HCT116 (cell line): ENCODE measurements around the gene MNX1. TPM values are rescaled to one million over a fixed set of nuclear protein-coding genes. Genes with fewer than 3 reads are reported as not detected.

Experiments used
- ATAC-seq: fragments of 200-7000 bp; cut with Tn5 transposase; 2 replicates; pipeline ENCODE4 v1.9.1; 2020; ENCODE audit warnings: mild to moderate bottlenecking, moderate library complexity
- BruUV-seq: library from RNA; stranded (reverse); fragments of 400-500 nt; replicated peaks from 2 replicates; lab custom pipeline; 2021; lab: Mats Ljungman, UMichigan
- CTCF ChIA-PET: fragments of 300-600 bp; sonication (Branson Sonifier 250); formaldehyde crosslinking; loops from one replicate; lab custom pipeline; 2021; ENCODE audit warnings: antibody characterized with exemption; lab: Charles Lee
- POLR2A ChIA-PET: fragments of 300-600, 350-600 bp; sonication (Branson Sonifier 250); formaldehyde crosslinking; loops from one replicate; lab custom pipeline; 2021; ENCODE audit warnings: antibody characterized with exemption; lab: Charles Lee
- RAD21 ChIA-PET, 2 experiments: fragments of 300-600 bp; sonication (Branson Sonifier 250); formaldehyde crosslinking; loops; one replicate each; lab custom pipeline; 2023; ENCODE audit warnings: low total read pairs in 2 of 2; ENCODE audit not compliant: uncharacterized antibody in 2 of 2, unreplicated experiment in 2 of 2, low non-redundant PET in 1 of 2; lab: Charles Lee
- DNase-seq: peaks from one replicate; pipeline ENCODE4 v3.0.0-alpha.2; 2010; ENCODE audit warnings: low read depth, low spot score
- H2AFZ ChIP-seq: fragments of 200-600 bp; shearing (Covaris generic), sonication (generic); 2 replicates; pipeline ENCODE4 v1.6.1; 2017; ENCODE audit warnings: low read depth, mixed run types, mixed read lengths, antibody characterized with exemption, low read length; ENCODE audit not compliant: poor library complexity, severe bottlenecking
- H3K27ac ChIP-seq: 2 replicates; pipeline ENCODE4 v1.5.1; 2012; ENCODE audit warnings: low read depth, low read length
- H3K27me3 ChIP-seq: fragments of 200-600 bp; sonication (generic); 2 replicates; pipeline ENCODE4 v1.6.1; 2016; ENCODE audit warnings: mixed run types, low read length, mixed read lengths; ENCODE audit not compliant: insufficient read depth
- H3K36me3 ChIP-seq, 2 experiments: fragments of 200-500 bp in 1 of 2; fragments of 200-600 bp in 1 of 2; sonication (Bioruptor generic) in 1 of 2; sonication (generic) in 1 of 2; 2 replicates each; pipeline versions ENCODE4 v1.5.1 to v1.6.1; 2014 to 2016; ENCODE audit warnings: low read length in 2 of 2, inconsistent platforms in 1 of 2, mixed read lengths in 1 of 2, mixed run types in 1 of 2; ENCODE audit not compliant: insufficient read depth in 2 of 2, control insufficient read depth in 1 of 2
- H3K4me1 ChIP-seq, 2 experiments: fragments of 200-600 bp in 1 of 2; sonication (generic) in 1 of 2; 2 replicates each; pipeline versions ENCODE4 v1.5.1 to v1.6.1; 2012 to 2017; ENCODE audit warnings: low read length in 2 of 2, inconsistent platforms in 1 of 2, mild to moderate bottlenecking in 1 of 2, mixed read lengths in 1 of 2, mixed run types in 1 of 2, moderate library complexity in 1 of 2; ENCODE audit not compliant: insufficient read depth in 2 of 2, control insufficient read depth in 1 of 2
- H3K4me2 ChIP-seq: fragments of 200-600 bp; sonication (generic); 2 replicates; pipeline ENCODE4 v1.6.1; 2017; ENCODE audit warnings: mixed run types, low read length, mixed read lengths
- H3K4me3 ChIP-seq, 2 experiments: fragments of 200-600 bp in 1 of 2; sonication (generic) in 1 of 2; replicated peaks in 1 of 2; 2 replicates each; pipeline ENCODE4 v1.5.1; 2011 to 2016; ENCODE audit warnings: low read length in 2 of 2, control low read depth in 1 of 2, low read depth in 1 of 2, mild to moderate bottlenecking in 1 of 2, mixed read lengths in 1 of 2, mixed run types in 1 of 2
- H3K79me2 ChIP-seq: fragments of 200-600 bp; sonication (generic); 2 replicates; pipeline ENCODE4 v1.6.1; 2017; ENCODE audit warnings: mild to moderate bottlenecking, mixed run types, low read length, moderate library complexity, mixed read lengths; ENCODE audit not compliant: insufficient read depth
- H3K9ac ChIP-seq: fragments of 200-600 bp; sonication (generic); 2 replicates; pipeline ENCODE4 v1.6.1; 2016; ENCODE audit warnings: low read length, mixed read lengths
- H3K9me2 ChIP-seq: fragments of 200-600 bp; sonication (generic), shearing (Covaris generic); 2 replicates; pipeline ENCODE4 v1.6.1; 2017; ENCODE audit warnings: mixed run types, mild to moderate bottlenecking, moderate library complexity; ENCODE audit not compliant: insufficient read depth
- H3K9me3 ChIP-seq, 2 experiments: fragments of 200-500 bp in 1 of 2; fragments of 200-600 bp in 1 of 2; sonication (Bioruptor generic) in 1 of 2; sonication (generic) in 1 of 2; 2 replicates each; pipeline ENCODE4 v1.6.1; 2014 to 2017; ENCODE audit warnings: low read length in 2 of 2, mixed read lengths in 2 of 2, inconsistent platforms in 1 of 2, low read depth in 1 of 2, mild to moderate bottlenecking in 1 of 2, mixed run types in 1 of 2, moderate library complexity in 1 of 2; ENCODE audit not compliant: control insufficient read depth in 1 of 2, insufficient read depth in 1 of 2
- H4K20me1 ChIP-seq: fragments of 200-600 bp; sonication (generic), shearing (Covaris generic); 2 replicates; pipeline ENCODE4 v1.6.1; 2017; ENCODE audit warnings: mixed run types, mild to moderate bottlenecking, moderate library complexity; ENCODE audit not compliant: insufficient read depth
- CTCF ChIP-seq, 3 experiments: fragments of 200-600 bp in 1 of 3; sonication (generic) in 1 of 3; IDR thresholded peaks in 2 of 3; conservative IDR thresholded peaks in 1 of 3; 2 replicates each; pipeline ENCODE4 v1.5.1; 2012 to 2017; ENCODE audit warnings: low read depth in 2 of 3, low read length in 2 of 3, antibody characterized with exemption in 1 of 3, borderline replicate concordance in 1 of 3, control low read depth in 1 of 3, mild to moderate bottlenecking in 1 of 3, mixed read lengths in 1 of 3, mixed run types in 1 of 3, moderate library complexity in 1 of 3; ENCODE audit not compliant: insufficient read depth in 1 of 3
- EGR1 ChIP-seq: IDR thresholded peaks from 2 replicates; pipeline ENCODE4 v1.6.1; 2012; ENCODE audit warnings: low read depth
- ELF1 ChIP-seq: IDR thresholded peaks from 2 replicates; pipeline ENCODE4 v1.6.1; 2012; ENCODE audit warnings: low read depth, borderline replicate concordance
- EZH2phosphoT487 ChIP-seq: fragments of 200-600 bp; IDR thresholded peaks from 2 replicates; pipeline ENCODE4 v1.6.1; 2018; ENCODE audit warnings: antibody characterized with exemption, borderline replicate concordance
- FOSL1 ChIP-seq: IDR thresholded peaks from 2 replicates; pipeline ENCODE4 v1.6.1; 2012; ENCODE audit warnings: low read depth
- MAX ChIP-seq: IDR thresholded peaks from 2 replicates; pipeline ENCODE4 v1.6.1; 2012
- SIN3A ChIP-seq: IDR thresholded peaks from 2 replicates; pipeline ENCODE4 v1.6.1; 2012; ENCODE audit warnings: low read depth
- YY1 ChIP-seq: IDR thresholded peaks from 2 replicates; pipeline ENCODE4 v1.6.1; 2011; ENCODE audit warnings: low read length, low read depth, moderate library complexity, mild to moderate bottlenecking; ENCODE audit not compliant: insufficient replicate concordance; ENCODE audit errors: extremely low read depth
- ZFX ChIP-seq: fragments of 450-650 bp; IDR thresholded peaks from 2 replicates; pipeline ENCODE4 v1.6.1; 2017
- intact Hi-C: fragments of 100-400 bp; cut with micrococcal nuclease; formaldehyde crosslinking; loops from 2 replicates; pipeline ENCODE4 v1.10.0; 2022
- total RNA-seq: library from RNA; stranded (reverse); gene quantifications from one replicate; pipeline ENCODE4 v1.2.1, GENCODE V29; 2021; ENCODE audit not compliant: unreplicated experiment

Gene MNX1
- total RNA-seq, 1 experiment from 2014 or later = 7.7 TPM

- Histone ChIP-seq H3K9me3 (no peaks in the 10 kb centered on the region), H3K4me3 (no peak overlapping the region), H3K36me3 (peaks cover 42 to 45% of the 10 kb centered on the region in 2 experiments; a peak in 3 of 4 replicates), H3K79me2 (peaks cover 13% of the 10 kb centered on the region), H3K27me3 (no peaks in the 10 kb centered on the region), H2AFZ (no peak overlapping the region), H4K20me1 (no peaks in the 10 kb centered on the region), H3K27ac (no peak overlapping the region), H3K9me2 (no peaks in the 10 kb centered on the region), H3K4me1 (no peaks in the 10 kb centered on the region), H3K9ac (no peak overlapping the region), H3K4me2 (no peak overlapping the region)
- ChIA-PET CTCF (interaction anchor here (0.7 kb wide), 1 partner anchor 270 kb away, joined by 3 read pairs; no protein-coding TSS in a partner anchor), RAD21 (interaction anchor here in 1 of 2 experiments (0.6 kb wide), 1 partner anchor 371 kb away, joined by 3 read pairs; no protein-coding TSS in a partner anchor), POLR2A (no interaction called here)
- no TSS peak for BruUV-seq
- TF ChIP-seq ZFX = no peak
- TF ChIP-seq MAX = no peak
- no peak for TF ChIP-seq ELF1
- no peak for TF ChIP-seq SIN3A
- TF ChIP-seq EZH2phosphoT487 = no peak
- no peak for TF ChIP-seq FOSL1
- no peak for TF ChIP-seq YY1
- ATAC-seq (no peak), DNase-seq (no peak)
- intact Hi-C loops = no loop called here
Measured at GRCh38 chr7:156968183-156968582, 42.3 kb downstream of the MNX1 start.

- RAD21 ChIA-PET = no interaction called here
- H3K4me1 ChIP-seq = no peaks in the 10 kb centered on the region
- peaks cover 57 to 61% of the 10 kb centered on the region in 2 experiments; a peak in 3 of 4 replicates for H3K36me3 ChIP-seq
- intact Hi-C loops = no loop called here
- H3K9me3 ChIP-seq = no peaks in the 10 kb centered on the region
- H2AFZ ChIP-seq = no peak overlapping the region
- H3K4me2 ChIP-seq = no peak overlapping the region
- no peaks in the 10 kb centered on the region for H3K9me2 ChIP-seq
- H4K20me1 ChIP-seq = no peaks in the 10 kb centered on the region
- no peak for DNase-seq
- TF ChIP-seq CTCF (IDR thresholded peaks at IDR 0.05 in 2 of 3, conservative IDR thresholded peaks at IDR 0.05 in 1 of 3; ENCODE audit: borderline replicate concordance in 1 of 3, insufficient read depth in 1 of 3, low read depth in 2 of 3, low read length in 2 of 3) (no peak), EGR1 (no peak), ELF1 (no peak), EZH2phosphoT487 (no peak)
- H3K4me3 ChIP-seq = no peak overlapping the region
- H3K9ac ChIP-seq = no peak overlapping the region
- CTCF ChIA-PET = interaction anchor here (0.7 kb wide), 1 partner anchor 422 kb away, joined by 3 read pairs; no protein-coding TSS in a partner anchor
- ATAC-seq = no peak
- BruUV-seq = no TSS peak
- POLR2A ChIA-PET = no interaction called here
- no peaks in the 10 kb centered on the region for H3K27me3 ChIP-seq
- peaks cover 24% of the 10 kb centered on the region for H3K79me2 ChIP-seq
- H3K27ac ChIP-seq = no peak overlapping the region
Measured at GRCh38 chr7:156966387-156966786, 44.1 kb downstream of the MNX1 start.
